ENCODE data around the gene P4HB. TPM values are rescaled to one million over a fixed set of nuclear protein-coding genes. Genes with fewer than 3 reads are reported as not detected.

The P4HB gene
- total and polyA plus RNA-seq, 10 of the 15 experiments (the other 5 are each of a cell fraction or from before 2014, with no cell fraction given): 4.7 to 549 (median 361) TPM

- TF ChIP-seq CUX1 (IDR thresholded peaks at IDR 0.05; ENCODE audit: insufficient replicate concordance, low read depth, low read length) (no peak), SMC3 (IDR thresholded peaks at IDR 0.05; ENCODE audit: borderline replicate concordance, low read length) (peak; percentile 49), NR2F1 (conservative IDR thresholded peaks at IDR 0.05) (peak; percentile 48; the same call in 1 of the 2 replicates), SRF (IDR thresholded peaks at IDR 0.05; ENCODE audit: low read depth in 2 of 2, low read length in 2 of 2) (no peak), SMAD5 (IDR thresholded peaks at IDR 0.05; ENCODE audit: low read depth) (no peak), YBX1 (IDR thresholded peaks at IDR 0.05) (no peak), ZNF687 (IDR thresholded peaks at IDR 0.05) (no peak), RAD21 (IDR thresholded peaks at IDR 0.05; ENCODE audit: insufficient read depth, low read depth, low read length) (peak; percentile 52), SMARCA5 (IDR thresholded peaks at IDR 0.05) (0 out of 2 replicates have a peak, but pooled peaks have one; percentile 57), YY1 (IDR thresholded peaks at IDR 0.05; ENCODE audit: low read depth, low read length) (0 out of 2 replicates have a peak, but pooled peaks have one; percentile 45), POLR2A (IDR thresholded peaks at IDR 0.05; ENCODE audit: low read depth, low read length) (peak; percentile 40), POLR2AphosphoS5 (IDR thresholded peaks at IDR 0.05; ENCODE audit: low read length) (peak; percentile 23; the same call in 1 of the 2 replicates), EGR1 (IDR thresholded peaks at IDR 0.05; ENCODE audit: borderline replicate concordance in 1 of 2, low read depth in 2 of 2, low read length in 2 of 2) (peak in 1 of 2 experiments; percentile 55; a peak in 2 of 3 replicates), CTCF (IDR thresholded peaks at IDR 0.05 in 2 of 3, conservative IDR thresholded peaks at IDR 0.05 in 1 of 3; ENCODE audit: control insufficient read depth in 2 of 3, extremely low read depth in 1 of 3, insufficient read depth in 1 of 3, low read depth in 3 of 3, low read length in 3 of 3) (peak; percentile 77 to 99 (median 89))
- TF ChIP-seq, protein P1, sequence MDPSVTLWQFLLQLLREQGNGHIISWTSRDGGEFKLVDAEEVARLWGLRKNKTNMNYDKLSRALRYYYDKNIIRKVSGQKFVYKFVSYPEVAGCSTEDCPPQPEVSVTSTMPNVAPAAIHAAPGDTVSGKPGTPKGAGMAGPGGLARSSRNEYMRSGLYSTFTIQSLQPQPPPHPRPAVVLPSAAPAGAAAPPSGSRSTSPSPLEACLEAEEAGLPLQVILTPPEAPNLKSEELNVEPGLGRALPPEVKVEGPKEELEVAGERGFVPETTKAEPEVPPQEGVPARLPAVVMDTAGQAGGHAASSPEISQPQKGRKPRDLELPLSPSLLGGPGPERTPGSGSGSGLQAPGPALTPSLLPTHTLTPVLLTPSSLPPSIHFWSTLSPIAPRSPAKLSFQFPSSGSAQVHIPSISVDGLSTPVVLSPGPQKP (IDR thresholded peaks at IDR 0.05; ENCODE audit: low read depth, low read length): no peak
- TF ChIP-seq, protein P2, sequence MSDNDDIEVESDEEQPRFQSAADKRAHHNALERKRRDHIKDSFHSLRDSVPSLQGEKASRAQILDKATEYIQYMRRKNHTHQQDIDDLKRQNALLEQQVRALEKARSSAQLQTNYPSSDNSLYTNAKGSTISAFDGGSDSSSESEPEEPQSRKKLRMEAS (IDR thresholded peaks at IDR 0.05; ENCODE audit: low read depth, low read length): peak; percentile 48; the same call in 1 of the 2 replicates
Observed at GRCh38 chr17:81869221-81870130, 9.1 kb upstream of the P4HB start (continued).
